22Rv1 (cell line): Measurements from ENCODE around the gene PER2.

Experiments used
- H3K27ac ChIP-seq: fragments of 450-650 bp; 2 replicates; pipeline ENCODE4 v1.5.1; 2017
- CTCF ChIP-seq: fragments of 450-650 bp; IDR thresholded peaks from 2 replicates; pipeline ENCODE4 v1.5.1; 2017; ENCODE audit warnings: mild to moderate bottlenecking
- ZFX ChIP-seq: fragments of 450-650 bp; IDR thresholded peaks from 2 replicates; pipeline ENCODE4 v1.6.1; 2017; ENCODE audit warnings: antibody characterized with exemption, borderline replicate concordance

PER2 gene

GRCh38 chr2:238302087-238302486 lies 13.7 kb upstream of the PER2 start:
- peak overlapping the region; percentile 34 for H3K27ac ChIP-seq
- TF ChIP-seq CTCF (no peak), ZFX (no peak)

DNA sequence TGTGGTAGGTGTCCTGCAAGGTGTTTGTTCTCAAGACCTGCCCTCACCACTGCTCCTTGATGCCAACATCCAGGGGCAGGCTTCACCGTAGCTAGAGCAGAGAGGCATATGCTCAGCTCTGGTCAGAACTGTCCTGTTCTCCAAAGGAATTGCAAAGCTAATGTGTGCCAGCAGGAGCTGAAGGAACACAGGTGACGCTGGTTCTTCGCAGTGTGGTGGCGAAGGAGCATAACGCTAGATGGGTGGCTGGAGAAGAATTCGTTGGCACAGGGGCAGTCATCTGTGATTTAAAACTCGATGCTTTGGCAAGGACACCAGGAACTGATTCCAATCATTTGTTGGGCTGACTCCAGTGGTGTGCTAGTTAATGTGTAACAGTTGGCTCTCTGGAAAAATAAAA lies 11.4 kb upstream of the PER2 start:
- H3K27ac ChIP-seq, result peak overlapping the region; percentile 84
- TF ChIP-seq CTCF (0 out of 2 replicates have a peak, but pooled peaks have one; percentile 8), ZFX (no peak)

DNA sequence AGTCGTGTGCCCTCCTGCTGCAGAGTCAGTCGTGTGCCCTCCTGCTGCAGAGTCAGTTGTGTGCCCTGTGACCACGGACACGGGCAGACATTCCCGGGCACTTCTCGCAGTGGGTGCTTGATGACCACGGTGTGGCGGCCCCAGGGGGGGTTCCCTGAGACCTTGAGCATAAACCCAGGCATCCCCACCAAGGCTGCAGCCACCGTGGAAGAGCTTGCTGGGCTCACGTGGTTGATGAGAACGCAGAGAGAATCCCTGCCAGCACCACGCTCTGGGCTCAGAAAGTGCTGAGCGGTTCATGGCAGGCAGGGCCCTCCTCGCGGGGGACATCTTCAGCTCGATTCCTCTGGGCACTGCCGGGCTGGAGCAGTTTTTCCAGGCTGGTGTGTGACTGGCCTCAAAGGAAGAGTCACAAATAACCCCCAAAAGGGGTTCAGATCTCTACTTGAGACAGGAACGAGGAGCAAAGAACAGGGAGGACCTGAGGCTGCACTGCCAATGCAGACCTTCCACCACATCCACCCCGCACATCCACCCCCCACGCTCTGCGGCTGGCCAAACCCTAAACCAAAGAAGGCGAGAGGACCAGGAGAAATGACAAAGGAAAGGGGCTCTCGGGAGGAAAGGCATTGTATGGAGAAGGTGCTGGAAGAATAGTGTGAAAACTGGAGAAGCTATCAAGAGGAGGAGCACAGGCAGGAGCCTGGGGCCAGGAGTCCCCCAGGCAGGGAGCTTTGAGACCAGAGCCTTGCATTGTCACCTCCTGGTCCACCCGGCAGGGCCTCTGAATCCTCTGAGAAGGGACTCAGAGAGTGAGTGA lies 8.4 kb upstream of the PER2 start:
- no peak overlapping the region for H3K27ac ChIP-seq
- TF ChIP-seq ZFX (no peak), CTCF (no peak)

DNA sequence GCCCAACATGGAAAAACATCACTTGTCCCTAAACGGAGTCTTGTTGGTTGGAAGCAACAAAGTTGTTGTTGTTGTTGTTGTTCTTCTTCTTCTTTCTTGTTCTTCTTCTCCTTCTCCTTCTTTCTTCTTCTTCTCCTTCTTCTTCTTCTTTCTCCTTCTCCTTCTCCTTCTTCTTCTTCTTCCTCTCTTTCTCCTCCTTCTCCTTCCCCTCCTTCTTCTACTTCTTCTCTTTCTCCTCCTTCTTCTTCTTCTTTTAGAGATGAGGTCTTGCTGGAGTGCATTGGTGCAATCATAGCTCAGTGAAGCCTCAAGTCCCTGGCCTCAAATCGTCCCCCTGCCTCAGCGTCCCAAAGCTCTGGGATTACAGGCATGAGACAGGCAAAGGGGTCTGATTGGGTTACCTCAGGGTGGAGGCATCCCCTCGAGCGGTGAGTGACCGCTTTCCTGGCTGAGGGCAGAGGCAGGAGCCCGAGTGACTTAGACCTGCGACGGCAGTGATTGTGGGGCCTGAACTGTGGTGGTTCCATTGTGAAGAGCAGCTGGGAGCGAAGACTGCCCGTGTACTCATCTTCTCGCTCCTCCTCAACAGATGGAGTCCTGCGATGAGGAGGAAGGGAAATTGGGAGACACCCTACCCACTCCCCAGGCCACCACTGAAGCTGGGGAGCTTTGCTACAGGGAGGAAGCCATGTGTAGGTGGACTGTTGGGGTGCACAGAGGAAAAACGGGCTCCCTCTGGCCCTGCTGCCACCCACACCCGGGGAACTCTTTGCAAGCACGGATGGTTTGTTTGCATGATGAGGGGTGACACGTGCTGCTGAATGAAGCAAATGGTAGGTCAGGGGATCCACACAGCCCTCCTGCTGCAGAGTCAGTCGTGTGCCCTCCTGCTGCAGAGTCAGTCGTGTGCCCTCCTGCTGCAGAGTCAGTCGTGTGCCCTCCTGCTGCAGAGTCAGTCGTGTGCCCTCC lies 7.0 kb upstream of the PER2 start:
- H3K27ac ChIP-seq, result peak overlapping the region; percentile 54
- TF ChIP-seq ZFX (no peak), CTCF (no peak)

DNA sequence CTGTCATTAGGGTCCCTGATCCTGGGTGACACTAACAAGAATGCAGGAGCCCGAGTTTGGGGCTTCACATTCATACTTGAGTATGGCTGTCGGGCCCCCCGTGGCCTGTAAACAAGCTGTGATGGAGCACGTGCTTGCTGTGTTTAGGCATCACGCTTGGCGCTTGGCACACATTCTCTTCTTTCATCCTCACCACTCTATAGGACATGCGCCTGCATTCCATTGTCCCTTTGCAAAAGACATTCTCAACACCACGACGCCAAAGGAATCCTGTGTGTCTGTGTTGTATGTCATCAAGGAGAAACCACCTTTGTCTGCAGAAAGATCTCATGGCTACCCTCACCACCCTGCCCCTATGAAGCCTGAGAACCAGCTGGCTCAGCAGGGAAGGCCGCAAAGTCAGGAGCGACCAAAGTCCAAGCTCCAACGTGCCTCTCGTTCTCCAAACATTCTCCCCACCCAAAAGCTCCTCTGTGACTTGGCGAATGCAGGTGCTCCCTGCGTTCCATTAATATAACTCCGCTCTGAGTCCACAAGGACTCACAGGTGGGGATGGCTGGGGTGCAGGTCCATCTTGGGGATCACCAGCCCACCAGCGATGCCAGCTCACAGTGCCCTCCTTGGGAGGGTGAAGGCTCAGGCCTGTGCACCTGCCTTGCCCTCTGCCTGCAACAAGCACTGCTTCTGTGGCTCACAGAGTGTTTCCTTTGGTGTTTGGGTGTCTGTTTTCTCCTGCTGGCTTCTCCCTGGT lies 6.2 kb upstream of the PER2 start:
- no peak for TF ChIP-seq CTCF
- TF ChIP-seq ZFX, result no peak
- peak overlapping the region; percentile 54 for H3K27ac ChIP-seq

- peak overlapping the region; percentile 54 for H3K27ac ChIP-seq
- TF ChIP-seq ZFX, result no peak
- TF ChIP-seq CTCF, result no peak
Measured at GRCh38 chr2:238294046-238294392, 5.6 kb upstream of the PER2 start.
